Stimulated activated effector memory CD8-positive, alpha-beta T cell treated with anti-CD3 and anti-CD28 coated beads, Interleukin-12 subunit alpha, Interleukin-12 subunit beta, amount 100 ng/mL, for 72 hours (primary cell): ENCODE results near the gene PLCB1.

Experiments used
- ATAC-seq: fragments of 150-1000 bp; cut with Tn5 transposase; 2 replicates; pipeline ENCODE4 v1.10.0; 2021
- DNase-seq, 2 donors: peaks; one replicate each; pipeline ENCODE4 v3.0.0; 2021 to 2022; ENCODE audit warnings: low spot score in 2 of 2
- H3K27ac Mint-ChIP-seq: one replicate; pipeline ENCODE4 v1.8.0; 2022; ENCODE audit warnings: mild to moderate bottlenecking, mixed read lengths
- H3K36me3 Mint-ChIP-seq: one replicate; pipeline ENCODE4 v1.8.0; 2022; ENCODE audit warnings: mild to moderate bottlenecking, mixed read lengths
- H3K4me1 Mint-ChIP-seq: one replicate; pipeline ENCODE4 v1.8.0; 2022; ENCODE audit warnings: mixed read lengths
- H3K4me3 Mint-ChIP-seq: one replicate; pipeline ENCODE4 v1.8.0; 2022; ENCODE audit warnings: mild to moderate bottlenecking, mixed read lengths
- H3K9me3 Mint-ChIP-seq: one replicate; pipeline ENCODE4 v1.8.0; 2022; ENCODE audit warnings: mixed read lengths

PLCB1 gene

GRCh38 chr20:8678098-8678776 is 546.2 kb downstream of the PLCB1 start:
- Mint-ChIP-seq H3K36me3 (no peaks in the 10 kb centered on the region), H3K9me3 (peaks cover 6% of the 10 kb centered on the region), H3K4me3 (no peak overlapping the region), H3K27ac (no peak overlapping the region), H3K4me1 (no peaks in the 10 kb centered on the region)
- DNase-seq (no peak), ATAC-seq (no peak)

GRCh38 chr20:8689337-8689736 is 557.3 kb downstream of the PLCB1 start:
- H3K27ac Mint-ChIP-seq, result no peak overlapping the region
- ATAC-seq (no peak), DNase-seq (no peak)
- no peaks in the 10 kb centered on the region for H3K4me1 Mint-ChIP-seq
- no peak overlapping the region for H3K4me3 Mint-ChIP-seq
- H3K36me3 Mint-ChIP-seq, result peaks cover 13% of the 10 kb centered on the region
- H3K9me3 Mint-ChIP-seq, result no peaks in the 10 kb centered on the region

- no peak overlapping the region for H3K27ac Mint-ChIP-seq
- ATAC-seq (no peak), DNase-seq (no peak)
- no peak overlapping the region for H3K4me3 Mint-ChIP-seq
- H3K4me1 Mint-ChIP-seq, result no peaks in the 10 kb centered on the region
- H3K9me3 Mint-ChIP-seq, result no peaks in the 10 kb centered on the region
- peaks cover 8% of the 10 kb centered on the region for H3K36me3 Mint-ChIP-seq
These were observed 558.0 kb downstream of the PLCB1 start for GRCh38 chr20:8690074-8690473.

DNA sequence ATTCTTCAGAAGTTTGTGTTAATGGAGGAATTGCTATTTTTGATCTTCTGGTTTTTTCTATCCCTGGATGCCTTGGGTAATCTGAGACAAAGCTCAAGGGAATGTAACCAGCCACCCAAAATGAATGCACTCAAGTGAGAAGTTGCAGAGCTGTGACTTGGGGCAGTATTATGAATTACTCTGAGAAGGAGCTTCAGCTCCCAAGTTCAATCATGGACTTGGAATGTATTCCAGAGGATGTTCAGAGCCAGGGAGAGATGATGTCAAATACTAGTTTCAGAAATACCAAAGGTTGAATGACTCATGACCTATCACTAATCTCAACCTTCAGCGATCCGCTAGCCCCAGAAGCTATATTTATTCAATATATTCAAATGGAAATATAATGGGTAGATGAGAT is 561.6 kb downstream of the PLCB1 start:
- DNase-seq, result no peak
- H3K36me3 Mint-ChIP-seq, result peaks cover 4% of the 10 kb centered on the region
- H3K4me3 Mint-ChIP-seq, result no peak overlapping the region
- no peak overlapping the region for H3K27ac Mint-ChIP-seq
- no peaks in the 10 kb centered on the region for H3K4me1 Mint-ChIP-seq
- ATAC-seq, result no peak
- H3K9me3 Mint-ChIP-seq, result no peaks in the 10 kb centered on the region

- Mint-ChIP-seq H3K36me3 (no peaks in the 10 kb centered on the region), H3K9me3 (no peaks in the 10 kb centered on the region), H3K27ac (no peak overlapping the region), H3K4me1 (no peaks in the 10 kb centered on the region), H3K4me3 (no peak overlapping the region)
- DNase-seq (no peak), ATAC-seq (no peak)
These were observed 568.7 kb downstream of the PLCB1 start for GRCh38 chr20:8700756-8701155.

DNA sequence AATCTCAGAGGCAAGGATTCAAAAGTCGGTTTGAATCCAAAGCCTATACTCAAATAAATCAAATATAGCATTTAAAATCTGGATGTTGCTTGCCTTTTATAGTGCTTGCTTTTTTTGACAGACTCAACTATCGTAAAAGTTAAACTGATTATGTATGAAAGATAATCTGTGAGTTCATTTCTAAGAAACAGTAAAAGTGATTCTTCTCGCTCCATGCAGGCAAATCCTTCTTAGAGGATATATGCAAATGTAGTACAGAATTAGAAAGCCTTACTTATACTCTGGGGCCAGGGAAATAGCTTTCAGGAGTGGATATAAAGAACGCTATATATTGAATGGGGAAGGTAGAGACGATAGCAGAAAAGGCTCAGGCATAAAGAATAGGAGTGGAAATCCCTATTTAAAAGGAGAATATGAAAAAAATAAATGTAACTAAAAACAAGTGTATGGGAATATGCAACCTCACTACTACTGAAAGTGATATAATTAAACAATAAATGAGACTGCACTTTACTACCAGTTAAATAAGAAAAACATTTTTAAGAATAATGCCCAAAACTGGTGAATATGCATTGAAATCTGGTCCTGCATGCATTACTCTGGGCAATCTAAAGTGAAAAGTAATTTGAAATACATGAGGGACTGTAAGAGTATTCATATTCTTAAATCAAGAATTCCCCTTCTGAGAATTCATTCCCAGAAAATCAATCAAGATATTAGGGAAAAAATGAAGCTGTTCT is 575.1 kb downstream of the PLCB1 start:
- Mint-ChIP-seq H3K9me3 (no peaks in the 10 kb centered on the region), H3K27ac (no peak overlapping the region), H3K4me1 (no peaks in the 10 kb centered on the region), H3K36me3 (peaks cover 10% of the 10 kb centered on the region), H3K4me3 (no peak overlapping the region)
- DNase-seq (no peak), ATAC-seq (no peak)

- Mint-ChIP-seq H3K27ac (no peak overlapping the region), H3K4me3 (no peak overlapping the region), H3K9me3 (no peaks in the 10 kb centered on the region), H3K36me3 (peaks cover 10% of the 10 kb centered on the region), H3K4me1 (no peaks in the 10 kb centered on the region)
- no peak for ATAC-seq
- DNase-seq, result no peak
These were observed 577.6 kb downstream of the PLCB1 start for GRCh38 chr20:8709627-8710026.

- DNase-seq, result no peak
- Mint-ChIP-seq H3K27ac (no peak overlapping the region), H3K36me3 (peaks cover 10% of the 10 kb centered on the region), H3K4me1 (no peaks in the 10 kb centered on the region), H3K4me3 (no peak overlapping the region), H3K9me3 (no peaks in the 10 kb centered on the region)
- no peak for ATAC-seq
These were observed 579.4 kb downstream of the PLCB1 start for GRCh38 chr20:8711501-8711900.

GRCh38 chr20:8714206-8714605 is 582.1 kb downstream of the PLCB1 start:
- H3K27ac Mint-ChIP-seq, result no peak overlapping the region
- H3K36me3 Mint-ChIP-seq, result peaks cover 10% of the 10 kb centered on the region
- ATAC-seq, result no peak
- no peak overlapping the region for H3K4me3 Mint-ChIP-seq
- no peaks in the 10 kb centered on the region for H3K4me1 Mint-ChIP-seq
- H3K9me3 Mint-ChIP-seq, result no peaks in the 10 kb centered on the region
- DNase-seq, result no peak

GRCh38 chr20:8718279-8718678 is 586.2 kb downstream of the PLCB1 start:
- no peak overlapping the region for H3K27ac Mint-ChIP-seq
- H3K4me1 Mint-ChIP-seq, result no peaks in the 10 kb centered on the region
- no peak overlapping the region for H3K4me3 Mint-ChIP-seq
- DNase-seq (no peak), ATAC-seq (no peak)
- no peaks in the 10 kb centered on the region for H3K36me3 Mint-ChIP-seq
- no peaks in the 10 kb centered on the region for H3K9me3 Mint-ChIP-seq

GRCh38 chr20:8720089-8720488 is 588.0 kb downstream of the PLCB1 start:
- Mint-ChIP-seq H3K4me3 (no peak overlapping the region), H3K27ac (no peak overlapping the region), H3K4me1 (no peaks in the 10 kb centered on the region), H3K9me3 (no peaks in the 10 kb centered on the region), H3K36me3 (no peaks in the 10 kb centered on the region)
- ATAC-seq, result no peak
- no peak for DNase-seq

- H3K9me3 Mint-ChIP-seq, result no peaks in the 10 kb centered on the region
- peaks cover 5% of the 10 kb centered on the region for H3K36me3 Mint-ChIP-seq
- H3K27ac Mint-ChIP-seq, result no peak overlapping the region
- no peak overlapping the region for H3K4me3 Mint-ChIP-seq
- DNase-seq, result peak in 1 of 2 donors; percentile 8
- peak; percentile 40 for ATAC-seq
- H3K4me1 Mint-ChIP-seq, result no peaks in the 10 kb centered on the region
These were observed 589.0 kb downstream of the PLCB1 start for GRCh38 chr20:8721098-8721497.

GRCh38 chr20:8722277-8722928 is 590.3 kb downstream of the PLCB1 start:
- no peaks in the 10 kb centered on the region for H3K4me1 Mint-ChIP-seq
- peak in 1 of 2 donors; percentile 15 for DNase-seq
- ATAC-seq, result peak; percentile 63

DNA sequence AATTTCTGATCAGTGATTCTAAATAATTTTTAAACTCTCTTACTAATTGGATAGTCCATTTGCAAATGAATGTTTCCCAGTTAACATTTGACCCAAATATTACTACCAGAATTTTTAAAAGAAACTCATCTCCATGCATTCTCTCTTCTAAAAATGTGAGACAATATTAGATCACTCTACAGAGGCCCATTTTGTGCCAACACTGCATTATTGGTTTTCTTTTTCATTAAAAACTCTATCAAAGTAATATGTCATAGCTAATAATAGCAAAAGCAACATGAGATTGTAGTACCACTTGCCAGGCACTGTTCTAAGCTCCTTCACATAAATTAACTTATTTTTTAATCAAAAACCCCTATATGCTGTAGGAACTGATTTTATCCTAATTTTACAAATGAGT is 591.2 kb downstream of the PLCB1 start:
- ATAC-seq, result no peak
- no peak for DNase-seq
- no peak overlapping the region for H3K4me3 Mint-ChIP-seq
- H3K36me3 Mint-ChIP-seq, result peaks cover 6% of the 10 kb centered on the region
- H3K27ac Mint-ChIP-seq, result no peak overlapping the region
- H3K9me3 Mint-ChIP-seq, result no peaks in the 10 kb centered on the region
- no peaks in the 10 kb centered on the region for H3K4me1 Mint-ChIP-seq

More at GRCh38 chr20:8722277-8722928, 590.3 kb downstream of the PLCB1 start:
- Mint-ChIP-seq H3K9me3 (no peaks in the 10 kb centered on the region), H3K27ac (no peak overlapping the region), H3K36me3 (peaks cover 6% of the 10 kb centered on the region), H3K4me3 (no peak overlapping the region)

DNA sequence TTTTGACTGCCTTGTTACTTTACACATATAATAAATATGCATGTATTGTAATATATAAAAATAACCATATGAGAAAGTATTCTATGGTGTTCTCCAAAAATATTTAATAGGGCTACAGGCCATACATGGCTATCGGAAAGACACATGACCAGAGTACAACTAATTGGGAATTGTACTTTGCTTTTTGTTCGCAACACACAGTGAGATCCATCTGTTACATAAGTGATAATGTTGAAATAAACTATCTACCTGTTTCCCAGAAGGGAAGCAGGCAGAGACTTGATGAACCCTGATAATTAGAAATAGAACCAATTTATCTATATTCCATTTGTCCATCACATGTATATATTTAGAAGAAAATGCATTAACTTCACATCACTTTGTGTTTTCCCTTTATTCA is 592.8 kb downstream of the PLCB1 start:
- H3K4me1 Mint-ChIP-seq, result no peaks in the 10 kb centered on the region
- no peak overlapping the region for H3K27ac Mint-ChIP-seq
- no peak for DNase-seq
- H3K36me3 Mint-ChIP-seq, result peaks cover 12% of the 10 kb centered on the region
- no peak overlapping the region for H3K4me3 Mint-ChIP-seq
- H3K9me3 Mint-ChIP-seq, result no peaks in the 10 kb centered on the region
- ATAC-seq, result no peak

- peaks cover 12% of the 10 kb centered on the region for H3K36me3 Mint-ChIP-seq
- H3K9me3 Mint-ChIP-seq, result no peaks in the 10 kb centered on the region
- H3K4me1 Mint-ChIP-seq, result no peaks in the 10 kb centered on the region
- H3K4me3 Mint-ChIP-seq, result no peak overlapping the region
- no peak overlapping the region for H3K27ac Mint-ChIP-seq
- no peak for ATAC-seq
- DNase-seq, result no peak
These were observed 594.4 kb downstream of the PLCB1 start for GRCh38 chr20:8726460-8726859.
